Neutrophil (primary cell): ENCODE results near the gene HAUS3.

Experiments
- H3K27ac ChIP-seq: fragments of 200-600 bp; sonication (generic); 2 replicates; pipeline ENCODE4 v1.5.1; 2016; ENCODE audit warnings: mild to moderate bottlenecking, moderate library complexity
- H3K27me3 ChIP-seq: fragments of 200-600 bp; sonication (generic); 2 replicates; pipeline ENCODE4 v1.6.0; 2016; ENCODE audit warnings: mild to moderate bottlenecking
- H3K36me3 ChIP-seq: fragments of 200-600 bp; sonication (generic); 2 replicates; pipeline ENCODE4 v1.5.1; 2017
- H3K4me1 ChIP-seq, 2 experiments: fragments of 200-600 bp in 1 of 2; sonication (generic) in 1 of 2; 1 replicate in 1 of 2; 2 replicates in 1 of 2; pipeline versions ENCODE4 v1.5.1 to v1.6.1; 2013 to 2016; ENCODE audit warnings: low read depth in 1 of 2, low read length in 1 of 2, mild to moderate bottlenecking in 1 of 2, moderate library complexity in 1 of 2; ENCODE audit not compliant: control insufficient read depth in 1 of 2, insufficient read depth in 1 of 2
- H3K4me3 ChIP-seq, 2 experiments: fragments of 200-600 bp in 1 of 2; sonication (generic) in 1 of 2; 1 replicate in 1 of 2; 2 replicates in 1 of 2; pipeline ENCODE4 v1.5.1; 2013 to 2016; ENCODE audit warnings: low read depth in 1 of 2, low read length in 1 of 2, mild to moderate bottlenecking in 1 of 2, moderate library complexity in 1 of 2
- H3K9me3 ChIP-seq: fragments of 200-600 bp; sonication (generic); 2 replicates; pipeline ENCODE4 v1.5.1; 2016
- CTCF ChIP-seq: fragments of 200-600 bp; sonication (generic); IDR thresholded peaks from 2 replicates; pipeline ENCODE4 v1.5.1; 2016; ENCODE audit warnings: antibody characterized with exemption

Gene HAUS3

GRCh38 chr4:2257361-2258081 lies 15.6 kb upstream of the HAUS3 start:
- no peak for TF ChIP-seq CTCF
- peaks cover 46% of the 10 kb centered on the region for H3K36me3 ChIP-seq
- H3K9me3 ChIP-seq, result no peaks in the 10 kb centered on the region
- peaks cover 8 to 17% of the 10 kb centered on the region in 2 experiments for H3K4me1 ChIP-seq
- H3K27me3 ChIP-seq, result no peaks in the 10 kb centered on the region
- H3K27ac ChIP-seq, result no peak overlapping the region
- no peak overlapping the region for H3K4me3 ChIP-seq

- Histone ChIP-seq H3K4me1 (peaks cover 8 to 15% of the 10 kb centered on the region in 2 experiments), H3K27me3 (no peaks in the 10 kb centered on the region), H3K27ac (no peak overlapping the region), H3K9me3 (no peaks in the 10 kb centered on the region), H3K36me3 (peaks cover 53% of the 10 kb centered on the region), H3K4me3 (no peak overlapping the region)
- TF ChIP-seq CTCF, result no peak
Observed at GRCh38 chr4:2256781-2257191, 14.9 kb upstream of the HAUS3 start.

GRCh38 chr4:2256156-2256731 lies 14.3 kb upstream of the HAUS3 start:
- Histone ChIP-seq H3K36me3 (peaks cover 59% of the 10 kb centered on the region), H3K4me3 (no peak overlapping the region), H3K27ac (no peak overlapping the region), H3K27me3 (no peaks in the 10 kb centered on the region), H3K4me1 (peaks cover 8 to 15% of the 10 kb centered on the region in 2 experiments), H3K9me3 (no peaks in the 10 kb centered on the region)
- no peak for TF ChIP-seq CTCF

- Histone ChIP-seq H3K27me3 (no peaks in the 10 kb centered on the region), H3K4me1 (peaks cover 2 to 8% of the 10 kb centered on the region in 2 experiments), H3K36me3 (peaks cover 65% of the 10 kb centered on the region), H3K9me3 (no peaks in the 10 kb centered on the region), H3K4me3 (no peak overlapping the region), H3K27ac (no peak overlapping the region)
- TF ChIP-seq CTCF, result no peak
Observed at GRCh38 chr4:2255501-2256155, 13.7 kb upstream of the HAUS3 start.

GRCh38 chr4:2254665-2255500 lies 13.0 kb upstream of the HAUS3 start:
- H3K9me3 ChIP-seq, result no peaks in the 10 kb centered on the region
- H3K36me3 ChIP-seq, result peaks cover 72% of the 10 kb centered on the region
- peaks cover 0 to 1% of the 10 kb centered on the region in 2 experiments for H3K4me1 ChIP-seq
- no peak overlapping the region for H3K4me3 ChIP-seq
- H3K27ac ChIP-seq, result no peak overlapping the region
- H3K27me3 ChIP-seq, result no peaks in the 10 kb centered on the region
- TF ChIP-seq CTCF, result no peak
